GM21619 (cell line): ENCODE data around the gene MAST4.

Experiments used
- ATAC-seq: cut with Tn5 transposase; IDR thresholded peaks from one replicate; pipeline ENCODE4 v1.9.1; 2021; ENCODE audit not compliant: unreplicated experiment

MAST4 gene

DNA sequence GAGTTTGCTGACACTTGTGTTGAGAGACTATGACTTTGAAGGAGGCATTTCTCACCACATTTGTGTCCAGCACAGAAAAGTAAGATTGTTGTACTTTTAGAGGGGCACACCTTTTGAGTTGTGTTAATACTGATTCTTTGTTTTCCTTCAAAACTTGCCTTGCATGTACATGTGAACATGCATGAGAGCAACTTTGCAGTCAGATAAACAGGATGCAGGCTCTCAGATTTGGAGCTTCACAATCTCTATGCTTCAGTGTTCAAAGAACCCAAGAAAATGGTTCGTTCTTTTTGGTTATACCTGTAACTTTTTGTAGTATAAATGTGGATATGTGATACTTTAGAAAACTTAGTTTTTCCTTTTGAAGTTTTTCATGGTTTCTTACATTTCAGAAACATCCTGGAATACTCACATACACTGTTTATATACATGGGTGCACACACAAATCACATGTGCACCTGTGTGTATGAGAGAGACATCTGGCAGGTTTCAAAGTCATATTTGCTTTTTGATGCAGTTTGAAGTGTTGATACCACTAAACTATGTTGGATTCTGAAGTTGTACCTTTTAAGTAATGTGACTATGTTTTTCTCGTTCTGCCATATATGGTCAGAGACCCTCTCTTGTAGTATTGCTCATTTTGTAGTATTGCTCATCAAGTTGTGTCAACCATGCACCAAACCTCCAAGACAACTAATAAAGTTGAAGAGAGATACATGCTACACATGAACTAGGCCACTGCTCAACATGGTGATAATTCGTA is 409.7 kb downstream of the MAST4 start:
- no peak for ATAC-seq

DNA sequence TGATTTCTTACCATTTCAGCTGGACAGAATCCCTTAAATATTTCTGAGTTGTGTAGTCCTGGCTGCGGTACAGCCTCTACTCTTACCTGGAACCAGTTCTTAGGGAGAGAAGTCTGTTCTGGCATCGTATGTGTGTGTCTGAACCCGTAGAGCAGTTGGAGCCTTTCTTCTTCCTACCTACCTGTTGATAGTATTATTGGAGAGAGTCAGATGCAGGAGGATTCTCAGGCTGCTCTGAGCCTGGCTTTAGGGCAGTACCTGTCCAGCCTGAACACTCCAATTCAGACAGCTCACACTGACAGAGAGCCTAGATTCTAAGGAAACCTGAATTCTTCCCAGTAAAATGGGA is 410.3 kb downstream of the MAST4 start:
- no peak for ATAC-seq

DNA sequence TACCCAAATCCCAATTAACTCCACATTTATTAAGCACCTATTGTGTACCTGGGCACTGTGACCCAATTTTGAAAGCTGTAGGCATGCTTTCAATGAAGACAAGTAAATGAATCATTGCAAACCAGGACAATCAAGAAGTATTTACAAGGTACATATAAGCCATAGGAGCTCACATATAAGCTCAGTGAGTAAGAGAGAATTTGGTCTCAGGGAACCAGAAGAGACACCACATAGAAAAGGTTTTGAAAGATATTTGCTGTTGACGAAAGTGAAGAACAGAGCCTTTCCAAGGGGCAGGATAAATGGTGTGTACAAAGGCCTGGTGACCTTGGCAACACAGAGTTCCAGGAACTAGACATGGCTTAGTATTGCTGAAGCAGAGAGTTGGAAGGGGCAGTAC is 412.8 kb downstream of the MAST4 start:
- ATAC-seq: no peak

DNA sequence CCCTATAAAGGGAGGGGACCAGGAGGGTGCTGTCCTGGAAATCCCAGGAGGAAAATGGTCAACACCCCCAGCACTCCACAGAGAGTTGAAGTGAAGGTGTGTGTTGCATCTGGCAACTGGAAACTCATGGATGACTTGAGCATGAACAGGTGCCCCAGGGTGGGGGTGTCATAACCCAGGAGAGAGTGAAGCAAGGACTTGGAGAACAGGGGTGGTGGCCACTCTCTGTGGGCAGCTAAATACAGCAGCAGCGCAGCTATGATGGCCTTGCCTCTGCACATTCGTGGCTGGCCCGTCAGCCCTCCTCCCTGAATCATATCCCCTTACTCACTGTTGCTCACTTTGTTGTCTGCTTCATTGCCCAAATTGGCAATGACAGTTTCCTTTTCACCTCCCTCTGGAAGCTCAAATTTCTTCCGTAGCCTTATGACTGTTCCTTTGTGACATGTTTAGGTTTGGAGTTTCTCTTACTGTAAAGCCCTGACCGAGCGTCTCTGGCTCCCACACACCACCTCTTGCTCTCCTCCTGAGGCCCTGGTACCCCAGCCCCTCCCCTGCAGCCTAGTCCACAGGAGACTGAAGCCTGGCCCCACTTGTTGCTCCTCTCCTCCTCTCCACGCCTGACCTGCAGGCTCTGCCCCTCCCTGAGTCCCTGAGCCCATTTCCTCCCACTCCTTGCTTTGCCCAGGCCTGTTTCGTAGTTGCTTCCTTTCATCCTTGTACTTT is 414.7 kb downstream of the MAST4 start:
- no peak for ATAC-seq

DNA sequence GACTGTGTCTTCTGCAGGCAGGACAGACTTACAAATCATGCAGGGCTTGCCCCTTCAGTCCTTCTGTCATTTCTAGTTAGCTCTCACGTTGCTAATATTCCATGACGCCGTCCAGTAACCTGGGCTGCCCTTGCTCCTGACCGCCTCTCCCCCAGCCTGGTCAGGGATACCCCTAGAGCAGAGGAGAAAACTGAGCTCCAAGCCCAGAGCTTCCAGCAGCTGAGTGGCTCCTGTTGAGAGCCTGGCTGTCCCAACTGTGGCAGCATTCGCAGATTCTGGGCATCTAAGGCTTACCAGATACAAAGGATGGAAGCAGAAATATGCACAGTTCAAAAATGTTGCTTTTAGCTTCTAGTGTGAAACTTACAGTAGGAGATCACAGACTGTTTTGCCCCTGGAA is 415.2 kb downstream of the MAST4 start:
- no peak for ATAC-seq

DNA sequence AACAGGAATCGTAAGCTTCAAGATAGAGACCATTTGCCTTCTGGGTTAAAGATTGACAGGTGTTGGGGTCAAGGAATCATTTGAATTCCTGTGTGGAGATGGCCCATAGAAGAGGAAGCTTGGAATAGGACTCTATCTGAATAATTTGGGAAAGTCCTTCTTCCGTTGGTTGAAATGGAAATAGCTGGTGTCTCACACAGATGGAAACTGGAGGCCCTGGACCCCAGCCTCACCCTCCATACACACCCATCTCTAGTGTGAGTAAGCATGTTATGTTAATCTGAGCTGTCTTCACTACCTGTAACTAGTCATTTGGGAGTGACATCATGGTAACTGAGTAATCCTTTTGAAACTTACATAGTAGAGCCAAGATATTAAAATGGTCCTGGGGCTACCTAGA is 416.0 kb downstream of the MAST4 start:
- no peak for ATAC-seq

DNA sequence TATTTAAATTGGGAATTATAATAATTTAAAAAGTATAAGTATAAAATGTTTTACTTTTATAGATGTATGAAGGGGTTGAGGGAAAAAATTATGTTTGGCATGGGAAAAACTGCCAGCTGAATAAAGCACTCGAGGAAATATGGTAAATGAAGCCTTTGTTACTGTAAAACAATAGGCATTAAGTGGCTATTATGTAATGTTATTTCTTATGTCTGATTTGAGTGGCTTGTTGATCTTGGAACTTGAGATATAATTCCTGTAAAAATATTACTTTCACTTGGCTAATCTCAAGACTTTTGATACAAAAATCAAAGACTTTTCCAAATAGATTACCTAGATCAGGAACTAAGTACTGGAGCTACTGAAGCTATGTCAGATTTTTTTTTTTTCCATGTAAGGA is 417.5 kb downstream of the MAST4 start:
- ATAC-seq: no peak

DNA sequence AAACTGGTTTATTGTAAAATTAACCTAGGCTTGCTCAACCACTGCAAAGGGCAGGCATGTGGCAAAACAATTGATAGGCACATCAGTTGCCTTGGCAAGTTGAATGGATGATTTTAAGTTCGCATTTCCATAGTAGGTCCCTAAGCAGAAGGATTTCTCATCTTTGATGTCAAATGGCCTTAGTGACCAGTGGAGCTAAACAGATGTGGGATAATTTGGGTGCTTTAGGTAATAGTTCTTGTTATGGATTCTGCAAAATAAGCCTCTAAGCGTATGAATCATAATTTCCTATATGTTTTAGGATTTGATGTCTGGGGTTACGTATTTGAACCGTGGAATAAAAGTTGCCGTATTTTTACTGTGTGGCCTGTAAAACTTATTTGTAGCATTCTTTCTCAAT is 418.0 kb downstream of the MAST4 start:
- ATAC-seq: no peak

DNA sequence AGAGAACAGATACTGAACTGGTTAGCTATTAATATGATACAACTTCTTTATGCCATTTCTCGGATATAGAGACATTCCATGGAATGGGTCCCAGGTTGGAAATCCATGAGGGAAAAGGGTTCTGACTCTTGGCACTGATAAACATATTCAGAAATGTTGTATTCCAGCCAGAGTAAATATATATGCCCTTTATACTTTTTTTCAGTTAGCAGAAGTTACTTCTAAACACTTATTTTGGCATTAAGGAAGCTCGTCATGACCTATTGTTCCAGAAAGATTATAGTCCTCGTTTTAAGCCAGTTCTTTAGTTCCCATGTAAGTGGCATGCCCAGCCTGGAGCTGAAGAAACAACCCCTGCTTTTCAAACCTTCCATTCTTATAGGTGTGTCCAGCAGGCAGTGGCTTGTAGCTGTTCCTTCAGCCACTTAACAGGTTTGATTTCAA is 418.8 kb downstream of the MAST4 start:
- ATAC-seq: no peak

DNA sequence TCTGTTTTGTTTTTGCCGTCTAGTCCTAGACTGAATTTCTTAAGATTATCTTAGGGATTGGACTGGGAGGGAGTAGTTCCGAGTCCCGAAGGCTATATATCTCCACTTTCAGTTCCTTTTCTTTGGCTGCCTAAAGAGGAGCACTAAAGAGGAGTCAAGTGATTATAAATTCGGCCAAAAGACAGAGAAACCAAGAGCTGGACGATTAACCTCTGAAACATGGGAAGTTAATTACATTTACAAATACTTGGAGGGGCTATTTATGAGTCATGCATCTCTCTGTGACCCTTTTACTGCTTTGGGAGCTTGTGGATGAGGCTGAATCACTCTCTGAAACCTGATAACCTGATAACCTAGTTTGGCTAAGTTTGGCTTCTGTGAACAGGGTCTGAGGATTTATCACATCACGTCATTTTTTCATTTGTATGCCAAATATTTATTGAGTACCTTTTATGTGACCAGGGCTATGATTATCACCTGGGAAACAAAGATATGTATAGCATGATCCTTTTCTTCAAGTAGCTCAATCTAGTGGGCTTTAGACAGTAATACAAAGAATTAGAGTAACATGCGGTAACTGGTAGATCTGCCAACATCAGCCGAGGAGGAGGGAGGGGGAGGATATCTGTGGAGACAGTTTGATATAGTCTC is 419.5 kb downstream of the MAST4 start:
- ATAC-seq: no peak

DNA sequence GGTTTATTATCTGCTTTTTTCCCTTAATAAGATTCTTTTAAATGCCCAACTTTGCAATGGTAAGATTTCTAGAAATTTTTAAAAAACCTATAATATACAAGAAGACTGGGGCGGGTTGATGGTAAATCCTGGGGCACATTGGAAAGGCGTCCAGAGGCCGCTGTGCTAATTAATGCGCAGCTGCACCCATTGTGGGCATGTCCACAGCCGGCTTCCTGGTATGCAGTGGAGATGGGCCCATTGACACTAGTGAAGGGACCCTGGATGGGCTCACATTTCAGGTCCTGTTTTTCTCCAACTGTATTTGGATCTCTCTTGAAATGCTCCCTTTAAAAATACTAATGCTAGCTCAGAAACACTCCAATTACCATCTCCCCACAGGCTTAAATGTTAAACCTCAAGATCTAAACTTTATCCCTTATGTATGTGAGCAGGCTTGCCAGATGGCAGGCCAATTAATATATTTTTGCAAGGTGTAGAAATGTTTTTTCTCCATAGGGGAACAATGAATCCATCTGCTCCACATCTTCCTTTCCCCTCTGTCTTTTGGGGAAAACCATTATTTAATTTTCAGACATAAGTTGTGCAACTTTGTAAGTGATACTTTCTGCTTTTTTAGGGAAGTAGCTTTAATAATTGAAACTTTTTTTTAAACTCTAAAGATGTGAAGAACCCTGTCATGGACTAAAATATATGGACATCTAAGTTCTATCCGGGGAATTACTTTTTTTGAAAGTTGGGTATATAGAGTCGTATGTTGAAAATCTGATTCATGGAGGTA is 423.1 kb downstream of the MAST4 start:
- ATAC-seq: no peak

DNA sequence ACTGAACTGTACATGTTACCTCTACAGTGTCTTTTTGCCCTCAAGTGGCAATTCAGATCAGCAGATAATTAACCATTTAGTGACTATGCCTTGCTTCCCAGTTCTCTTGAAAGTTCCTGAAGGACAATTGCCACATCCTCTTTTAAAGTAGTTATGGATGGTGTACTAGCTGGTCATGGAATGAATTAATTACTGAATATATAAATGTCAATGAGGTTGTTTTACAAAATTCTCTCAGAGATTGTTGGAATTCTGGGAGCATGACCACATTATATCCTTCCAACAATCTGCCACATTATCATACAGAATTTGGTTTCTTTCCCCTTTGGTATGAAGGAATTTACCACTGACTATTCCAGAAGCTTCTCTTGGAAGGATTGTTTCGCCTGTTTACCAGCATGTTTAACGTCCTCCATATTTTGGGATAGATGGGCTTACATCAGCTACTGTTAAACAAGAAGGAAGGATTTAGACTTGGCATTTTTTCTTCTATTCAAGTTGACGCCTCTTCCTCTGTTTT is 424.0 kb downstream of the MAST4 start:
- no peak for ATAC-seq

DNA sequence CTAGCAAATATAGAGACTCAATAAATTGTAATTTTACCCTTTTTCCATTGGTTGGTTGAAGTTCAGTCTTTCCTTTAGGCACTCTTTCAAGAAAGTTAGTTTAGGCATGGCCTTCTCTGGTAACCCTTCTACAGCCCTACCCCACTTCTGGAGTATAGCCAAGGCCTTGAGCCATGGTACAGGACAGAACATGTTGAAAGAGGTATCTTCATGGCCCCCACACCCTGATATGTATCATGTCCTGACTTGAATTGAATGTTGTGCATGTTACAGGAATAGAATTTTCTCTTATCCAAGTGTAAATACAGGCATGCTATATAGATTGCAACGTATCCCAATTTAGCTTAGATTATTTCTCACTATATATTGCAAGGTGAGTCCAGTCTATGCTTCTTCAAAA is 424.8 kb downstream of the MAST4 start:
- no peak for ATAC-seq

DNA sequence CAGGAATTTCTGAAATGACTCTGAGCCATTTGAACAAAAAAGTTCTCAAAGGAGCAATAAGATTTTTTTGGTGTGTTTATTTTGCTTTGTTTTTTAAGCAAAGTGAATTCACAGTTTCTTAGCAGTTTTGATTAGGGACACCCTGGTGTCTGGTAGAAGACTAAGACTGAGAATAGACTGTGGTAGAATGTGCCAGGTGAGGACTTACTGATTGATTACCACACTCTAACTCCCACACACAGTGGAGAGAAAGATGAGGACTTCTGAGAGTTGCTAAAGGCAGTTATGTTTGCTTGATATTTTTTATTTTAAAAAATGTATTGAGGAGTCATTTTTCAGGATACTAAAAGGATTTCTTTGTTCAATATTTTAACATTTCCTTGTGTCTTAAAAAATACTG is 425.3 kb downstream of the MAST4 start:
- no peak for ATAC-seq

DNA sequence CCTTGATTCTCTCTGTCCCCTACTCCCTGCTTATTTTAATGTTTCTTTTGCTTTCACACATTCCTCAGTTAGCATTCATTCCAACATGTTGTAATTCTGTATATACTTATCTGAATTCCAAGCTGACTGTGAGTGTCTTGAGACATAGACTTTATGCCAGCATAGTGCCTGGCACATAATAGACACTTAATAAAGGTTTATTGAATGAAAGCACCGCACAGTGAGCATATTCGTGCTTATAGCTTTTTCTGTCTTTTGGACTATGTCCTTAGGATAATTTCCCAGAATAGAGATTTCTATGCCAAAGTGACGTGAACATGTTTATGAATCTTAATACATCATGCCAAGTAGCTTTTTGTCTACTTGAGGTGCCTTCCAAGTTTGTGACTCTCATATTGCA is 425.8 kb downstream of the MAST4 start:
- no peak for ATAC-seq

DNA sequence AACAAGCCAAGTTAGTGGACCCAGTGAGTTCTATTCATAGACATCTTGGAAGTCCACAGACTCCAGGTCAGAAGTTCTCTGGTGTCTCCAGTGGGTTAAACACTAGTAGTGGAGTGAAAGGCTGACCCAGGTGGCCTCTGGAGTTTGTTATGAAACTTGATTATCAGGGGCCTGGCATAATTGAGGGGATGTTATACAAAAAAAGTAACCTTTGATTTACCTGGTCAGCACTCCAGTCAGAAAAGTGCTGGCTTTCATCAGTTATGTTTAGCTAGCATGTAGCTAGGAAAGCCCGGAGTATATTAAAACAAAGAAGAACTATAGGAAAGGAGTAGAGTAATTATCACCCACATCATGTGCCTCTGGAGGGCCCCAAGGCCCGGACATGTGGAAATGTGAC is 429.3 kb downstream of the MAST4 start:
- no peak for ATAC-seq

DNA sequence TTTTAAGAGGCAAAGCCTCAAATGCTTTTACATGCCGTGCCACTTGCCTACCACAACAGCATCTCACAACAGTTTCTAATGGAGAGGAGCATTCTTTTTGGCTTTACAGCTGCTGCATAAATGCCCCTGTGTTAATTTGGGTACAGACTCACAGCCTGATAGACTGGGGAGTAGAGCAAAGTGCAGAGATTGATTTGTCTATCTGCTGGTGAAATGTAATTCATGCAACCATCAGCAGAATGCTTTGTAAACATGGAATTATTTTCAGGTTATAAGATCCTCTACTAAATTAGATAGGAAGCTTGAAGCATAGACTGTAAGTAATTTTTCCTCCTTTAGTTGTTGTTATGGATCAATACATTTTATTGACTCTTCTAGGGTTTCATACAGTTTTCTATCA is 430.1 kb downstream of the MAST4 start:
- no peak for ATAC-seq

DNA sequence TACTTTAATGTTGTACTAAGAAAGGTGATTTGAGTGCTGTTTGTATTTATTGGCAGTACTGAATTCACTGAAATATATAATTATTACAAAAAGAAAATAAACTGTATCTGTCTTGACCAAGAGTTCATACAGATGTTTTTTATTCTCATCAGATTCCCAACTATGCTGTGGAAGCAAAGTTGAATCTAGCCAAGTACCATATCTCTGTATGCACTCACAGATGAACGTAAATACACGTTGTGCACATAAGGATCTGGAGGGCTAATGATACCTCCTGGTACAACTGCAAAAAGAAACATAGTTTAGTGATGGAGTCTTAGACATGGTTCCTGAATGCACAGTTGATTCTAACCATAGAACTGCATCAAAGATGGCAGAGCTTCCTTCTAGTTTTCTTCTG is 431.0 kb downstream of the MAST4 start:
- ATAC-seq: no peak

DNA sequence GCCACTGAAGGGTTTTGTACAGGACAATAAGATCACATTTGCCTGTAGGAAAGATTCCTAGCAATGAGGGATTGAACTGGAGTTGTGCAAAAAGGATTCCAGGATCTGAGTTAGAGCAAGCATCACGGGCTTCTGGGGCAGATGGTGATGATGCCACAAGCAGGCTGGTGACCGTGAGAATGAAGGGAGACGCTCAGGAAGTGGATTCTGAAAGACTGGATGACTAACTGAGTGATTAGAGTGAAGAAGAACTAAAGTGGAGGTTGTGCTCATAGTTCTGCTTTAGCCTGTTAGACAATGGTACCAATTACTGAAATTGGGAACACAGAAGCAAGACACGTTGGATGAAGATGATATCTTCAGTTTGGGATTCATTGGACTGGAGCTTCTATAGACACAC is 432.2 kb downstream of the MAST4 start:
- no peak for ATAC-seq

DNA sequence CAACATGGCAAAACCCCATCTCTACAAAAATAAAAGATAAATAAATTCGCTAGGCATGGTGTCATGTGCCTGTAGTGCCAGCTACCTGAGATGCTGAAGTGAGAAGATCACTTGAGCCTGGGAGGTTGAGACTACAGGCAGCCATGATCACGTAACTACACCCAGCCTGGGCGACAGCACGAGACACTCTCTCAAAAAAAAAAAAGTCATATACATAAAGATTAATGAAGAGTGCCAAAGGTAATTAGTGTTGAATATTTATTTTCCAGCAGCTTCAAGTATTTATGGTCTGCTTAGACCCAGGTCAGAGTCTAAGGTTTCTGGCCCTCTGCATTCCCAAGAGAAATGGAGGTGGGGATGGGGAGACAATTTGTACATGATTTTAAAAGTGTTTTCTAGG is 432.7 kb downstream of the MAST4 start:
- ATAC-seq: no peak

DNA sequence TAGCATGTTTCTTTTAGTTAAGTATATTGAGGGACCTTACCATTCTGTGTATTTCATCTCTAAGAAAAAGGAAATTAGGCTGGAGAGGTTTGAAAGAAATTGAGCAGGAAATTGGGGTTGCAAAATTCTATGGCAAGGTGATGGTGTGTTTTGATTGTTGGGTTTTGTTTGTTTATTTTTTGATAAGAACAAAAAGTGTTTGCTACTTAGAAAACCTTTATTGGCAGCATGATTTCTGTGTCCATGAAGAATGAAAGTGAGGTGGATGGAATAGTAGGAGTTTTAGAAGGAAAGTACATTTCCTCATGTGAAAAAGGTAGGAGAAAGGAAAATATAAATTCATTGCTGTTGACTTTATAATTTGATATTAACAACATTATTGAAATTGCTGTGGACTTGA is 433.3 kb downstream of the MAST4 start:
- ATAC-seq: no peak
